A549 (cell line): ENCODE measurements around the gene PRR15. TPM values are rescaled to one million over a fixed set of nuclear protein-coding genes. Genes with fewer than 3 reads are reported as not detected.

ENCODE experiments used
- ATAC-seq, 2 experiments: fragments of 200-7000 bp in 1 of 2; fragments of >200 bp in 1 of 2; cut with Nextera tagmentation in 1 of 2; cut with Tn5 transposase in 1 of 2; 3 replicates each; pipeline versions ENCODE4 v1.8.0 to v1.9.1; 2018 to 2020; ENCODE audit warnings: mild to moderate bottlenecking in 1 of 2, moderate library complexity in 1 of 2
- CTCF ChIA-PET: fragments of 300-600 bp; sonication (Branson Sonifier 250); formaldehyde crosslinking; extraction: SDS; loops from one replicate; lab custom pipeline; 2021; ENCODE audit warnings: antibody characterized with exemption, inconsistent platforms; lab: Yijun Ruan, JAX
- POLR2A ChIA-PET: fragments of 350-600 bp; formaldehyde crosslinking; extraction: SDS; loops from one replicate; lab custom pipeline; 2021; ENCODE audit warnings: antibody characterized with exemption, inconsistent platforms; lab: Yijun Ruan, JAX
- DNase-seq, 2 experiments: peaks; one replicate each; pipeline versions ENCODE4 v3.0.0 to v3.0.0-alpha.2; 2011 to 2016; ENCODE audit warnings: low read depth in 1 of 2, low spot score in 1 of 2
- FAIRE-seq: peaks from 2 replicates; lab custom pipeline; 2011; peaks lifted over from hg19 to GRCh38; lab: Jason Lieb, UNC
- H3K27ac ChIP-seq, 2 experiments: fragments of >200 bp; sonication (Bioruptor Twin); formaldehyde crosslinking; 3 replicates each; pipeline ENCODE4 v1.5.1; 2016 to 2017
- H3K4me1 ChIP-seq: fragments of >200 bp; sonication (Bioruptor Twin); formaldehyde crosslinking; 3 replicates; pipeline ENCODE4 v1.6.1; 2016
- H3K4me2 ChIP-seq: fragments of >200 bp; sonication (Bioruptor Twin); formaldehyde crosslinking; 3 replicates; pipeline ENCODE4 v1.6.1; 2016
- H3K4me3 ChIP-seq: fragments of >200 bp; sonication (Bioruptor Twin); formaldehyde crosslinking; 3 replicates; pipeline ENCODE4 v1.5.1; 2016
- H3K9me3 ChIP-seq: fragments of >200 bp; sonication (Bioruptor Twin); formaldehyde crosslinking; 3 replicates; pipeline ENCODE4 v1.6.1; 2016
- E2F6 ChIP-seq: IDR thresholded peaks from 2 replicates; pipeline ENCODE4 v1.6.1; 2012; ENCODE audit warnings: low read depth, borderline replicate concordance
- EHF ChIP-seq: fragments of 250-450 bp; sonication (Bioruptor Pico); IDR thresholded peaks from 2 replicates; pipeline ENCODE4 v1.5.0; 2020; ENCODE audit warnings: mild to moderate bottlenecking
- EHMT2 ChIP-seq: fragments of 200-600 bp; sonication (generic); IDR thresholded peaks from 2 replicates; pipeline ENCODE4 v1.6.1; 2016; ENCODE audit warnings: antibody characterized with exemption, low read depth, mild to moderate bottlenecking, moderate library complexity
- ELK1 ChIP-seq: fragments of 150-350 bp; IDR thresholded peaks from 2 replicates; pipeline ENCODE4 v1.6.1; 2014; ENCODE audit warnings: low read depth, mild to moderate bottlenecking, low read length
- EP300 ChIP-seq, 2 experiments: fragments of >200 bp; sonication (Bioruptor Twin); formaldehyde crosslinking; IDR thresholded peaks; 2 replicates in 1 of 2; 3 replicates in 1 of 2; pipeline ENCODE4 v1.6.1; 2016 to 2017
- ESRRA ChIP-seq: fragments of 150-350 bp; IDR thresholded peaks from 2 replicates; pipeline ENCODE4 v1.6.1; 2014; ENCODE audit warnings: mild to moderate bottlenecking, low read length, borderline replicate concordance
- FOSB ChIP-seq: fragments of 250-450 bp; sonication (Bioruptor Pico); IDR thresholded peaks from 2 replicates; pipeline ENCODE4 v1.5.0; 2020; ENCODE audit warnings: mild to moderate bottlenecking, moderate library complexity
- FOSL2 ChIP-seq, 2 experiments: fragments of 450-650 bp in 1 of 2; fragments of >200 bp in 1 of 2; sonication (Bioruptor Twin) in 1 of 2; formaldehyde crosslinking; IDR thresholded peaks; 2 replicates each; pipeline versions ENCODE4 v1.5.0 to v1.6.1; 2016 to 2020; ENCODE audit warnings: mild to moderate bottlenecking in 1 of 2, moderate library complexity in 1 of 2
- GATA3 ChIP-seq: IDR thresholded peaks from 2 replicates; pipeline ENCODE4 v1.6.1; 2012; ENCODE audit warnings: borderline replicate concordance
- HEYL ChIP-seq: fragments of 250-450 bp; sonication (Bioruptor Pico); IDR thresholded peaks from 2 replicates; pipeline ENCODE4 v1.8.0; 2021; ENCODE audit warnings: mild to moderate bottlenecking, moderate library complexity
- HMGXB4 ChIP-seq: fragments of 250-450 bp; sonication (Bioruptor Pico); IDR thresholded peaks from 2 replicates; pipeline ENCODE4 v1.5.0; 2021; ENCODE audit warnings: mild to moderate bottlenecking, moderate library complexity, borderline replicate concordance
- MAFK ChIP-seq: fragments of 450-650 bp; IDR thresholded peaks from 2 replicates; pipeline ENCODE4 v1.6.1; 2014; ENCODE audit not compliant: partially characterized antibody
- PHF8 ChIP-seq: fragments of 200-600 bp; sonication (generic); IDR thresholded peaks from 2 replicates; pipeline ENCODE4 v1.6.1; 2016; ENCODE audit warnings: low read depth, mild to moderate bottlenecking, antibody characterized with exemption, moderate library complexity, borderline replicate concordance
- RAD21 ChIP-seq, 2 experiments: fragments of >200 bp in 1 of 2; sonication (Bioruptor Twin) in 1 of 2; formaldehyde crosslinking in 1 of 2; IDR thresholded peaks in 1 of 2; conservative IDR thresholded peaks in 1 of 2; 2 replicates in 1 of 2; 3 replicates in 1 of 2; pipeline ENCODE4 v1.6.1; 2012 to 2018; ENCODE audit warnings: inconsistent platforms in 1 of 2
- RCOR1 ChIP-seq: fragments of 150-350 bp; IDR thresholded peaks from 2 replicates; pipeline ENCODE4 v1.6.1; 2014; ENCODE audit warnings: antibody characterized with exemption, low read length, low read depth
- TFCP2L1 ChIP-seq: fragments of 250-450 bp; sonication (Bioruptor Pico); IDR thresholded peaks from 2 replicates; pipeline ENCODE4 v1.5.0; 2021; ENCODE audit warnings: mild to moderate bottlenecking
- ZC3H11A ChIP-seq: fragments of 450-650 bp; IDR thresholded peaks from 2 replicates; pipeline ENCODE4 v1.6.1; 2014; ENCODE audit warnings: antibody characterized with exemption, mild to moderate bottlenecking
- ZNF302 ChIP-seq: fragments of 250-450 bp; sonication (Bioruptor Pico); IDR thresholded peaks from 2 replicates; pipeline ENCODE4 v1.9.0; 2021; ENCODE audit warnings: inconsistent platforms, mild to moderate bottlenecking, moderate library complexity
- ZSCAN20 ChIP-seq: fragments of 250-450 bp; sonication (Bioruptor Pico); IDR thresholded peaks from 2 replicates; pipeline ENCODE4 v1.8.0; 2022; ENCODE audit warnings: mild to moderate bottlenecking, moderate library complexity
- WGBS: methylation state at CpG from one replicate; pipeline ENCODE4 v1.1.6; 2017; ENCODE audit errors: missing lambda C conversion rate; 5-methylcytosine and 5-hydroxymethylcytosine counted together
- polyA plus RNA-seq, 4 experiments: library from polyadenylated mRNA; depleted of rRNA in 3 of 4; stranded (reverse); fragments of >200 nt; fragmentation: RNase III in 1 of 4; extraction: RNeasy Plus Mini Kit Qiagen cat#74134 plus additional on column Dnase treatment in 1 of 4; gene quantifications; 2 replicates in 3 of 4; 3 replicates in 1 of 4; pipeline ENCODE4 v1.2.3, GENCODE V29; 2011 to 2017
- TF ChIP-seq, protein P1 (sequence below): fragments of >200 bp; sonication (Bioruptor Twin); formaldehyde crosslinking; IDR thresholded peaks from 2 replicates; pipeline ENCODE4 v1.6.1; 2016
- TF ChIP-seq, protein P2 (sequence below): fragments of >200 bp; sonication (Bioruptor Twin); formaldehyde crosslinking; IDR thresholded peaks from 3 replicates; pipeline ENCODE4 v1.6.1; 2016

Gene PRR15
- polyA plus RNA-seq, 2 of the 4 experiments (the other 2 are of a cell fraction) = 1.6 to 2.5 TPM

GRCh38 chr7:29565982-29566746, 2.5 kb downstream of the PRR15 start:
- DNase-seq (no peak), FAIRE-seq (no peak), ATAC-seq (no peak)
- 72% methylated on average over 43 of the region's 56 CpGs for WGBS
- Histone ChIP-seq H3K4me1 (peaks cover 7% of the 10 kb centered on the region; the same call in 2 of the 3 replicates), H3K27ac (0 out of 6 replicates have a peak overlapping the region, but pooled peaks of 1 of the 2 experiments have one; percentile 24), H3K9me3 (no peaks in the 10 kb centered on the region), H3K4me2 (peak overlapping the region; percentile 55), H3K4me3 (peak overlapping the region; percentile 23; the same call in 2 of the 3 replicates)
- ChIA-PET CTCF (interaction anchor here (0.7 kb wide), 1 partner anchor 625 kb away, joined by 3 read pairs; no protein-coding TSS in a partner anchor), POLR2A (no interaction called here)
- TF ChIP-seq EHMT2 = no peak
- no peak for TF ChIP-seq RAD21 (conservative IDR thresholded peaks at IDR 0.05 in 1 of 2, IDR thresholded peaks at IDR 0.05 in 1 of 2)
- TF ChIP-seq, protein P1, sequence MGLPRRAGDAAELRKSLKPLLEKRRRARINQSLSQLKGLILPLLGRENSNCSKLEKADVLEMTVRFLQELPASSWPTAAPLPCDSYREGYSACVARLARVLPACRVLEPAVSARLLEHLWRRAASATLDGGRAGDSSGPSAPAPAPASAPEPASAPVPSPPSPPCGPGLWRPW = no peak

DNA sequence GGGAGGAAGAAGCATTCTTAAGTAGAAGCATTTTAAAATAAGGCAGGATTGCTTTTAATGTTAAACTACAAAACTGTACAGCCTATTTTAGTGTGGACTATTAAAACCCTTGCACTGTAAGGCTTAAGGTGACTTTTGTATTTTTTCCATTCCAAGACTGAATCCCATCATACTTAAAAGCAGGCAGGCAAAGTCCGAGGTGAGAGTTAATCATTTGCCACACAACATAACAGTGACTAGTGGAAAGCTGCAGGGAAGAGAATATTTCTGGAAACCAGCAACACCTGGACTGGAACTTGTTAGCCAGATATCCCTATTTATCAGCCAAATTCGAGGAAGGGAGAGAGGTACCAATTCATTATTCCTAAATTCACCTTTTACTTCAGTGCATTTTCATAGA, 3.5 kb downstream of the PRR15 start:
- no peak for DNase-seq
- CTCF ChIA-PET = interaction anchor here (0.8 kb wide), 1 partner anchor 648 kb away, joined by 3 read pairs; no protein-coding TSS in a partner anchor
- no peak overlapping the region for H3K27ac ChIP-seq
- peak overlapping the region; percentile 55 for H3K4me2 ChIP-seq
- TF ChIP-seq ZNF302 (CRISPR knock-in tag) (no peak), RAD21 (conservative IDR thresholded peaks at IDR 0.05 in 1 of 2, IDR thresholded peaks at IDR 0.05 in 1 of 2) (no peak), HEYL (CRISPR knock-in tag) (no peak)
- ATAC-seq = no peak
- WGBS = 22% methylated on average over 2 of the region's 2 CpGs
- H3K9me3 ChIP-seq = no peaks in the 10 kb centered on the region
- no peak overlapping the region for H3K4me3 ChIP-seq
- peaks cover 7% of the 10 kb centered on the region; the same call in 2 of the 3 replicates for H3K4me1 ChIP-seq
- POLR2A ChIA-PET = no interaction called here
- FAIRE-seq = no peak

GRCh38 chr7:29569648-29570047, 6.0 kb downstream of the PRR15 start:
- 25% methylated on average over 6 of the region's 6 CpGs for WGBS
- CTCF ChIA-PET = interaction anchor here (0.6 kb wide), 1 partner anchor 70 kb away, joined by 3 read pairs; no protein-coding TSS in a partner anchor

DNA sequence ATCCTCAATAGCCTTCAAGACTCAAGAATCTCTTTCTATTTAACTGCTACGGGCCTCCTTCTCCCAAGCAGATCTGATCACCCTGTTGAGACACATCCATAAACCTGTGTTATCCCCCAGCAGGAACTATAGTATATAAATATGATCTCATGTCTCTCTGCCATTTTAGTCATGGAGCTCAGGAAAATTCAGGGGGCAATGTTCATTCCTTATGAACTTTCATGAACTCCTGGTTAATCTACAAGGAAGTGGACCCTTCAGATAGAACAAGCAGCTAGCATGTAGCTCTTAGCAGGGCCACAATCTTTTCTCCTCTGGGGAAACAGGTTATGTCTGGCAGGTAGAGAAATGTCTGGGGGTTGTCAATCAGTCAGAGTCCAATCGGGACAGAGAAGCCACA, 8.9 kb downstream of the PRR15 start:
- no peak for ATAC-seq
- Histone ChIP-seq H3K9me3 (peaks cover 9% of the 10 kb centered on the region), H3K27ac (no peak overlapping the region), H3K4me2 (no peak overlapping the region)
- TF ChIP-seq GATA3 (no peak), HMGXB4 (no peak), MAFK (no peak), PHF8 (no peak), ESRRA (no peak), FOSL2 (IDR thresholded peaks at IDR 0.05) (no peak), FOSL2 (CRISPR knock-in tag; IDR thresholded peaks at IDR 0.05) (no peak), FOSB (CRISPR knock-in tag) (no peak), E2F6 (no peak), ZNF302 (CRISPR knock-in tag) (no peak), EHF (CRISPR knock-in tag) (no peak), ELK1 (no peak), EP300 (IDR thresholded peaks at IDR 0.05) (no peak), RCOR1 (no peak), ZSCAN20 (CRISPR knock-in tag) (no peak), TFCP2L1 (CRISPR knock-in tag) (no peak), ZC3H11A (no peak)
- TF ChIP-seq, protein P1 = no peak
- TF ChIP-seq, protein P2, sequence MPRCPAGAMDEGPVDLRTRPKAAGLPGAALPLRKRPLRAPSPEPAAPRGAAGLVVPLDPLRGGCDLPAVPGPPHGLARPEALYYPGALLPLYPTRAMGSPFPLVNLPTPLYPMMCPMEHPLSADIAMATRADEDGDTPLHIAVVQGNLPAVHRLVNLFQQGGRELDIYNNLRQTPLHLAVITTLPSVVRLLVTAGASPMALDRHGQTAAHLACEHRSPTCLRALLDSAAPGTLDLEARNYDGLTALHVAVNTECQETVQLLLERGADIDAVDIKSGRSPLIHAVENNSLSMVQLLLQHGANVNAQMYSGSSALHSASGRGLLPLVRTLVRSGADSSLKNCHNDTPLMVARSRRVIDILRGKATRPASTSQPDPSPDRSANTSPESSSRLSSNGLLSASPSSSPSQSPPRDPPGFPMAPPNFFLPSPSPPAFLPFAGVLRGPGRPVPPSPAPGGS = no peak
- TF ChIP-seq, all 56 proteins: peak for 0
- H3K4me1 ChIP-seq = no peaks in the 10 kb centered on the region
- WGBS = 26% methylated on average over 2 of the region's 2 CpGs
- CTCF ChIA-PET = no interaction called here
- DNase-seq (no peak), FAIRE-seq (no peak)
- POLR2A ChIA-PET = no interaction called here
- H3K4me3 ChIP-seq = no peak overlapping the region

More at GRCh38 chr7:29569648-29570047, 6.0 kb downstream of the PRR15 start:
- POLR2A ChIA-PET = no interaction called here
- no peaks in the 10 kb centered on the region for H3K9me3 ChIP-seq
- H3K4me3 ChIP-seq = no peak overlapping the region
- ATAC-seq = no peak
- H3K27ac ChIP-seq = no peak overlapping the region
- no peak for DNase-seq
- FAIRE-seq = no peak
- TF ChIP-seq FOSB (CRISPR knock-in tag) = no peak
- peak; percentile 76 for TF ChIP-seq MAFK
- peaks cover 7% of the 10 kb centered on the region; the same call in 2 of the 3 replicates for H3K4me1 ChIP-seq
- H3K4me2 ChIP-seq = peak overlapping the region; percentile 1; the same call in 1 of the 3 replicates
